Measurements from ENCODE around the gene MRPS18A.

GRCh38 chr6:43733471-43734293, 46.1 kb upstream of the MRPS18A start:
- TF ChIP-seq CTCF (CRISPR knock-in tag; IDR thresholded peaks at IDR 0.05) = no peak
- TF ChIP-seq NCOR1 (IDR thresholded peaks at IDR 0.05; ENCODE audit: borderline replicate concordance, low read length) = no peak
- TF ChIP-seq TBP (CRISPR knock-in tag; IDR thresholded peaks at IDR 0.05) = no peak
- no peak for TF ChIP-seq MAX (IDR thresholded peaks at IDR 0.05)
- TF ChIP-seq ZNF350 (CRISPR knock-in tag; IDR thresholded peaks at IDR 0.05; ENCODE audit: borderline replicate concordance, low read depth) = 0 out of 2 replicates have a peak, but pooled peaks have one; percentile 19
- TF ChIP-seq THAP7 (CRISPR knock-in tag; IDR thresholded peaks at IDR 0.05) = no peak

All from HepG2 (cell line).